Gastroesophageal sphincter (tissue), 3 donors: Measurements from ENCODE around the gene PCSK1N.

ENCODE experiments used
- EP300 ChIP-seq: sonication (generic); formaldehyde crosslinking; IDR thresholded peaks from one replicate; pipeline ENCODE4 v1.6.1; 2017; ENCODE audit warnings: antibody characterized with exemption, mild to moderate bottlenecking
- POLR2A ChIP-seq, 2 donors: fragments of 450-650 bp; IDR thresholded peaks; one replicate each; pipeline ENCODE4 v1.6.1; 2017; ENCODE audit warnings: antibody characterized with exemption in 2 of 2, mild to moderate bottlenecking in 2 of 2, moderate library complexity in 1 of 2
- POLR2AphosphoS5 ChIP-seq: sonication (generic); formaldehyde crosslinking; IDR thresholded peaks from one replicate; pipeline ENCODE4 v1.6.1; 2017; ENCODE audit warnings: antibody characterized with exemption
- TF ChIP-seq, protein P1 (sequence below), 4 experiments: fragments of 200-600 bp in 2 of 4; fragments of 450-650 bp in 2 of 4; sonication (generic) in 1 of 4; IDR thresholded peaks; one replicate each; pipeline ENCODE4 v1.5.1; 2017 to 2019; ENCODE audit warnings: antibody characterized with exemption in 4 of 4, mild to moderate bottlenecking in 2 of 4, moderate library complexity in 2 of 4

DNA sequence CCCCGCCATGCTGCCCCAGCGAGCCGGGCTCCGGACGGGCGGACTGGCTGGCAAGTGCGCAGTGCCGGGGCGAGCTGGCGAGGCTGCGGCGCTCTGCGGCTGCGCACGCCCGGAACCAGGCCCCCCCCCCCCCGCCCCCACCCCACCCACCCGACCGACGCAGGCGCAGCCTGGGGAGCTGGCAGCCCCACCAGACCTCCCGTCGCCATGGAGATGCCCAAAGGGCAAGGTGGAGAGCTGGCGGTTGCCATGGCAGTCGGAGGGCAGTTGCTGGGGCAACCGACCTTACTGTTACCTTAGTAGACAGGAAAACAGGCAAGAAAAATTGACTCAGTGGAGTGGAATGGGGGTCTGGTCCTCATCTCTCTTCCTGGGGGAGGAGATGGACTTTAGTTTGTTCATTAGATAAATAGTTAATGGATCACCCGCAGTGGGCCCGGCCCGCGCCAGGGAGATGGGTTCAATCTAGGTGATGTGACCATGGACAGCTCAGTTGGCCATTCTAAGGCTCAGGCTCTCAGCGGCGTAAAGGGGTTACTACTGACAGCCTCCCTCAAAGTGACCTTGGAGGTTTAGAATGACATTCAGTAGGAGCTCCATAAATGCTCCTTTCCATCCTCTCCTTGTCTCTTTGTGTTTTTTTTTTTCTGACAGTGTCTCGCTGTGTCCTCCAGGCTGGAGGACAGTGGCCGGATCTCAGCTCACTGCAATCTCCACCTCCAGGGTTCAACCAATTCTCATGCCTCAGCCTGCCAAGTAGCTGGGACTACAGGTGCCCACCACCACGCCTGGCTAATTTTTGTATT, at the start of gene PCSK1N:
- TF ChIP-seq, protein P1, sequence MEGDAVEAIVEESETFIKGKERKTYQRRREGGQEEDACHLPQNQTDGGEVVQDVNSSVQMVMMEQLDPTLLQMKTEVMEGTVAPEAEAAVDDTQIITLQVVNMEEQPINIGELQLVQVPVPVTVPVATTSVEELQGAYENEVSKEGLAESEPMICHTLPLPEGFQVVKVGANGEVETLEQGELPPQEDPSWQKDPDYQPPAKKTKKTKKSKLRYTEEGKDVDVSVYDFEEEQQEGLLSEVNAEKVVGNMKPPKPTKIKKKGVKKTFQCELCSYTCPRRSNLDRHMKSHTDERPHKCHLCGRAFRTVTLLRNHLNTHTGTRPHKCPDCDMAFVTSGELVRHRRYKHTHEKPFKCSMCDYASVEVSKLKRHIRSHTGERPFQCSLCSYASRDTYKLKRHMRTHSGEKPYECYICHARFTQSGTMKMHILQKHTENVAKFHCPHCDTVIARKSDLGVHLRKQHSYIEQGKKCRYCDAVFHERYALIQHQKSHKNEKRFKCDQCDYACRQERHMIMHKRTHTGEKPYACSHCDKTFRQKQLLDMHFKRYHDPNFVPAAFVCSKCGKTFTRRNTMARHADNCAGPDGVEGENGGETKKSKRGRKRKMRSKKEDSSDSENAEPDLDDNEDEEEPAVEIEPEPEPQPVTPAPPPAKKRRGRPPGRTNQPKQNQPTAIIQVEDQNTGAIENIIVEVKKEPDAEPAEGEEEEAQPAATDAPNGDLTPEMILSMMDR (IDR thresholded peaks at IDR 0.05), result no peak
- no peak for TF ChIP-seq POLR2A (IDR thresholded peaks at IDR 0.05)
- TF ChIP-seq POLR2AphosphoS5, result no peak
- no peak for TF ChIP-seq EP300
